ENCODE measurements around the gene ADGRA1. TPM values are rescaled to one million over a fixed set of nuclear protein-coding genes. Genes with fewer than 3 reads are reported as not detected.

Gene ADGRA1
- total and polyA plus RNA-seq, 2 of the 8 experiments (the other 6 are each of a cell fraction or from before 2014, with no cell fraction given), result 0.17 to 0.21 TPM

DNA sequence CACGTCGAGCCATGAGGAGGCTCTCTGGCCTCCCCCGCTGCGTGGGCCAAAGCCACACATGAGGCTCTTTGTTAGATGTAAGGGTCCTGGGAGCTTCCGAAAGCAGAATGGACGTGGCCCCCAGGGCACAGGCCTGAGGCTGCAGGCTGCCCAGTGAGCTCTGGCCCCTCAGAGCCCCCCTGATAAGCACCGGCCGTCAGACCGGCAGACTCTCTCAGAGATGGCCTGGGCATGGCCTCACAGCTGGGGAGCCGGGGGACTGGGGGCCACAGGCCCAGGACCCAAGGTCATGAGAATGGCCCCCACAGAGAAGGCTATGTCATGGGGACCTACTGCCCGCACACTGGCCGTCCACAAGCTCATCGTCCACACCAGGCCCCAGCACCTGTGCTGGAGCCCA, 31.7 kb upstream of the ADGRA1 start (continued):
- TF ChIP-seq, protein P1, sequence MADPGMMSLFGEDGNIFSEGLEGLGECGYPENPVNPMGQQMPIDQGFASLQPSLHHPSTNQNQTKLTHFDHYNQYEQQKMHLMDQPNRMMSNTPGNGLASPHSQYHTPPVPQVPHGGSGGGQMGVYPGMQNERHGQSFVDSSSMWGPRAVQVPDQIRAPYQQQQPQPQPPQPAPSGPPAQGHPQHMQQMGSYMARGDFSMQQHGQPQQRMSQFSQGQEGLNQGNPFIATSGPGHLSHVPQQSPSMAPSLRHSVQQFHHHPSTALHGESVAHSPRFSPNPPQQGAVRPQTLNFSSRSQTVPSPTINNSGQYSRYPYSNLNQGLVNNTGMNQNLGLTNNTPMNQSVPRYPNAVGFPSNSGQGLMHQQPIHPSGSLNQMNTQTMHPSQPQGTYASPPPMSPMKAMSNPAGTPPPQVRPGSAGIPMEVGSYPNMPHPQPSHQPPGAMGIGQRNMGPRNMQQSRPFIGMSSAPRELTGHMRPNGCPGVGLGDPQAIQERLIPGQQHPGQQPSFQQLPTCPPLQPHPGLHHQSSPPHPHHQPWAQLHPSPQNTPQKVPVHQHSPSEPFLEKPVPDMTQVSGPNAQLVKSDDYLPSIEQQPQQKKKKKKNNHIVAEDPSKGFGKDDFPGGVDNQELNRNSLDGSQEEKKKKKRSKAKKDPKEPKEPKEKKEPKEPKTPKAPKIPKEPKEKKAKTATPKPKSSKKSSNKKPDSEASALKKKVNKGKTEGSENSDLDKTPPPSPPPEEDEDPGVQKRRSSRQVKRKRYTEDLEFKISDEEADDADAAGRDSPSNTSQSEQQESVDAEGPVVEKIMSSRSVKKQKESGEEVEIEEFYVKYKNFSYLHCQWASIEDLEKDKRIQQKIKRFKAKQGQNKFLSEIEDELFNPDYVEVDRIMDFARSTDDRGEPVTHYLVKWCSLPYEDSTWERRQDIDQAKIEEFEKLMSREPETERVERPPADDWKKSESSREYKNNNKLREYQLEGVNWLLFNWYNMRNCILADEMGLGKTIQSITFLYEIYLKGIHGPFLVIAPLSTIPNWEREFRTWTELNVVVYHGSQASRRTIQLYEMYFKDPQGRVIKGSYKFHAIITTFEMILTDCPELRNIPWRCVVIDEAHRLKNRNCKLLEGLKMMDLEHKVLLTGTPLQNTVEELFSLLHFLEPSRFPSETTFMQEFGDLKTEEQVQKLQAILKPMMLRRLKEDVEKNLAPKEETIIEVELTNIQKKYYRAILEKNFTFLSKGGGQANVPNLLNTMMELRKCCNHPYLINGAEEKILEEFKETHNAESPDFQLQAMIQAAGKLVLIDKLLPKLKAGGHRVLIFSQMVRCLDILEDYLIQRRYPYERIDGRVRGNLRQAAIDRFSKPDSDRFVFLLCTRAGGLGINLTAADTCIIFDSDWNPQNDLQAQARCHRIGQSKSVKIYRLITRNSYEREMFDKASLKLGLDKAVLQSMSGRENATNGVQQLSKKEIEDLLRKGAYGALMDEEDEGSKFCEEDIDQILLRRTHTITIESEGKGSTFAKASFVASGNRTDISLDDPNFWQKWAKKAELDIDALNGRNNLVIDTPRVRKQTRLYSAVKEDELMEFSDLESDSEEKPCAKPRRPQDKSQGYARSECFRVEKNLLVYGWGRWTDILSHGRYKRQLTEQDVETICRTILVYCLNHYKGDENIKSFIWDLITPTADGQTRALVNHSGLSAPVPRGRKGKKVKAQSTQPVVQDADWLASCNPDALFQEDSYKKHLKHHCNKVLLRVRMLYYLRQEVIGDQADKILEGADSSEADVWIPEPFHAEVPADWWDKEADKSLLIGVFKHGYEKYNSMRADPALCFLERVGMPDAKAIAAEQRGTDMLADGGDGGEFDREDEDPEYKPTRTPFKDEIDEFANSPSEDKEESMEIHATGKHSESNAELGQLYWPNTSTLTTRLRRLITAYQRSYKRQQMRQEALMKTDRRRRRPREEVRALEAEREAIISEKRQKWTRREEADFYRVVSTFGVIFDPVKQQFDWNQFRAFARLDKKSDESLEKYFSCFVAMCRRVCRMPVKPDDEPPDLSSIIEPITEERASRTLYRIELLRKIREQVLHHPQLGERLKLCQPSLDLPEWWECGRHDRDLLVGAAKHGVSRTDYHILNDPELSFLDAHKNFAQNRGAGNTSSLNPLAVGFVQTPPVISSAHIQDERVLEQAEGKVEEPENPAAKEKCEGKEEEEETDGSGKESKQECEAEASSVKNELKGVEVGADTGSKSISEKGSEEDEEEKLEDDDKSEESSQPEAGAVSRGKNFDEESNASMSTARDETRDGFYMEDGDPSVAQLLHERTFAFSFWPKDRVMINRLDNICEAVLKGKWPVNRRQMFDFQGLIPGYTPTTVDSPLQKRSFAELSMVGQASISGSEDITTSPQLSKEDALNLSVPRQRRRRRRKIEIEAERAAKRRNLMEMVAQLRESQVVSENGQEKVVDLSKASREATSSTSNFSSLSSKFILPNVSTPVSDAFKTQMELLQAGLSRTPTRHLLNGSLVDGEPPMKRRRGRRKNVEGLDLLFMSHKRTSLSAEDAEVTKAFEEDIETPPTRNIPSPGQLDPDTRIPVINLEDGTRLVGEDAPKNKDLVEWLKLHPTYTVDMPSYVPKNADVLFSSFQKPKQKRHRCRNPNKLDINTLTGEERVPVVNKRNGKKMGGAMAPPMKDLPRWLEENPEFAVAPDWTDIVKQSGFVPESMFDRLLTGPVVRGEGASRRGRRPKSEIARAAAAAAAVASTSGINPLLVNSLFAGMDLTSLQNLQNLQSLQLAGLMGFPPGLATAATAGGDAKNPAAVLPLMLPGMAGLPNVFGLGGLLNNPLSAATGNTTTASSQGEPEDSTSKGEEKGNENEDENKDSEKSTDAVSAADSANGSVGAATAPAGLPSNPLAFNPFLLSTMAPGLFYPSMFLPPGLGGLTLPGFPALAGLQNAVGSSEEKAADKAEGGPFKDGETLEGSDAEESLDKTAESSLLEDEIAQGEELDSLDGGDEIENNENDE (IDR thresholded peaks at IDR 0.05; ENCODE audit: insufficient replicate concordance, low read length), result no peak
- no peak for TF ChIP-seq KDM4A (IDR thresholded peaks at IDR 0.05; ENCODE audit: low read depth, low read length, severe bottlenecking)
